Uterus (tissue), 2 donors: ENCODE measurements around the gene AGBL4.

ENCODE experiments used
- CTCF ChIP-seq, 4 experiments: fragments of 200-600 bp in 2 of 4; fragments of 450-650 bp in 2 of 4; sonication (generic) in 2 of 4; IDR thresholded peaks; one replicate each; pipeline ENCODE4 v1.5.1; 2016 to 2019; ENCODE audit warnings: antibody characterized with exemption in 4 of 4, mild to moderate bottlenecking in 2 of 4, moderate library complexity in 1 of 4
- POLR2A ChIP-seq, 2 donors: fragments of 450-650 bp; IDR thresholded peaks; one replicate each; pipeline ENCODE4 v1.6.1; 2016; ENCODE audit warnings: antibody characterized with exemption in 2 of 2, mild to moderate bottlenecking in 1 of 2, moderate library complexity in 1 of 2

GRCh38 chr1:48753293-48753692 is 1270.5 kb downstream of the AGBL4 start:
- TF ChIP-seq CTCF (IDR thresholded peaks at IDR 0.05) = no peak
- no peak for TF ChIP-seq POLR2A (IDR thresholded peaks at IDR 0.05)
